B cell (primary cell): Measurements from ENCODE around the gene TMEM220.
"Not testable (repeated sequence)": the region's sequence is repeated elsewhere in the genome, so short reads cannot be mapped to it uniquely, and the experiment has no call there.

Experiments used
- EZH2 ChIP-seq: IDR thresholded peaks from 2 replicates; pipeline ENCODE4 v1.6.1; 2012; ENCODE audit warnings: borderline replicate concordance, low read depth, mild to moderate bottlenecking, moderate library complexity, low read length; ENCODE audit not compliant: insufficient read depth, poor library complexity, severe bottlenecking
- TF ChIP-seq, protein P1 (sequence below): fragments of 200-600 bp; IDR thresholded peaks from one replicate; pipeline ENCODE4 v1.8.0; 2022; ENCODE audit warnings: antibody characterized with exemption, mild to moderate bottlenecking

DNA sequence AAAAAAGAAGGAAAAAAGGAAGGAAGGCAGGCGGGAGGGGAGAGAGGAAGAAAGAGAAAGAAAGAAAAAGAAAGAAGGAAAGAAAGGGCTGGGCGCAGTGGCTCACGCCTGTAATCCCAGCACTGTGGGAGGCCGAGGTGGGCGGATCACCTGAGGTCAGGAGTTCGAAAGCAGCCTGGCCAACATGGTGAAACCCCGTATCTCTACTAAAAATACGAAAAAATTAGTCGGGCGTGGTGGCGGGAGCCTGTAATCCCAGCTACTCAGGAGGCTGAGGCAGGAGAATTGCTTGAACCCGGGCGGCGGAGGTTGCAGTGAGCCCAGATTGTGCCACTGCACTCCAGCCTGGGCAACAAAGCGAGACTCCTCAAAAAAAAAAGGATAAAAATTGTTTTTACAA, 424 bp upstream of the TMEM220 start:
- TF ChIP-seq, protein P1, sequence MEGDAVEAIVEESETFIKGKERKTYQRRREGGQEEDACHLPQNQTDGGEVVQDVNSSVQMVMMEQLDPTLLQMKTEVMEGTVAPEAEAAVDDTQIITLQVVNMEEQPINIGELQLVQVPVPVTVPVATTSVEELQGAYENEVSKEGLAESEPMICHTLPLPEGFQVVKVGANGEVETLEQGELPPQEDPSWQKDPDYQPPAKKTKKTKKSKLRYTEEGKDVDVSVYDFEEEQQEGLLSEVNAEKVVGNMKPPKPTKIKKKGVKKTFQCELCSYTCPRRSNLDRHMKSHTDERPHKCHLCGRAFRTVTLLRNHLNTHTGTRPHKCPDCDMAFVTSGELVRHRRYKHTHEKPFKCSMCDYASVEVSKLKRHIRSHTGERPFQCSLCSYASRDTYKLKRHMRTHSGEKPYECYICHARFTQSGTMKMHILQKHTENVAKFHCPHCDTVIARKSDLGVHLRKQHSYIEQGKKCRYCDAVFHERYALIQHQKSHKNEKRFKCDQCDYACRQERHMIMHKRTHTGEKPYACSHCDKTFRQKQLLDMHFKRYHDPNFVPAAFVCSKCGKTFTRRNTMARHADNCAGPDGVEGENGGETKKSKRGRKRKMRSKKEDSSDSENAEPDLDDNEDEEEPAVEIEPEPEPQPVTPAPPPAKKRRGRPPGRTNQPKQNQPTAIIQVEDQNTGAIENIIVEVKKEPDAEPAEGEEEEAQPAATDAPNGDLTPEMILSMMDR: not testable (repeated sequence)
- TF ChIP-seq EZH2: not testable (repeated sequence)
